ACC112 (cell line): ENCODE results near the gene MPG.

Experiments
- H2AFZ ChIP-seq: fragments of 200-600 bp; sonication (generic); one replicate; pipeline ENCODE4 v1.6.0; 2017; ENCODE audit warnings: antibody characterized with exemption, low read length; ENCODE audit not compliant: unreplicated experiment
- H3K27ac ChIP-seq: fragments of 200-600 bp; sonication (generic); 2 replicates; pipeline ENCODE4 v1.5.1; 2014; ENCODE audit warnings: low read depth, mild to moderate bottlenecking, antibody characterized with exemption, low read length, moderate library complexity
- H3K27me3 ChIP-seq: fragments of 200-600 bp; sonication (generic); 2 replicates; pipeline ENCODE4 v1.6.1; 2014; ENCODE audit warnings: mild to moderate bottlenecking, antibody characterized with exemption, low read length, moderate library complexity, mixed read lengths; ENCODE audit not compliant: insufficient read depth
- H3K36me3 ChIP-seq: fragments of 200-600 bp; sonication (generic); 2 replicates; pipeline ENCODE4 v1.6.1; 2016; ENCODE audit warnings: mild to moderate bottlenecking, antibody characterized with exemption, low read length, moderate library complexity, mixed read lengths; ENCODE audit not compliant: insufficient read depth
- H3K4me1 ChIP-seq: fragments of 200-600 bp; sonication (generic); one replicate; pipeline ENCODE4 v1.6.1; 2016; ENCODE audit warnings: low read length, mixed read lengths; ENCODE audit not compliant: insufficient read depth, unreplicated experiment, control insufficient read depth
- H3K4me3 ChIP-seq: fragments of 200-600 bp; sonication (generic); 2 replicates; pipeline ENCODE4 v1.5.1; 2014; ENCODE audit warnings: mild to moderate bottlenecking, low read depth, low read length
- H3K79me2 ChIP-seq: fragments of 200-600 bp; sonication (generic); one replicate; pipeline ENCODE4 v1.6.0; 2016; ENCODE audit warnings: low read length; ENCODE audit not compliant: control insufficient read depth, unreplicated experiment, insufficient read depth

Gene MPG

GRCh38 chr16:100989-101388, 23.0 kb downstream of the MPG start:
- no peak overlapping the region for H3K4me3 ChIP-seq
- no peak overlapping the region for H2AFZ ChIP-seq
- no peaks in the 10 kb centered on the region for H3K36me3 ChIP-seq
- no peak overlapping the region for H3K27ac ChIP-seq
- peaks cover 11% of the 10 kb centered on the region for H3K4me1 ChIP-seq
- H3K27me3 ChIP-seq: no peaks in the 10 kb centered on the region
- no peaks in the 10 kb centered on the region for H3K79me2 ChIP-seq

DNA sequence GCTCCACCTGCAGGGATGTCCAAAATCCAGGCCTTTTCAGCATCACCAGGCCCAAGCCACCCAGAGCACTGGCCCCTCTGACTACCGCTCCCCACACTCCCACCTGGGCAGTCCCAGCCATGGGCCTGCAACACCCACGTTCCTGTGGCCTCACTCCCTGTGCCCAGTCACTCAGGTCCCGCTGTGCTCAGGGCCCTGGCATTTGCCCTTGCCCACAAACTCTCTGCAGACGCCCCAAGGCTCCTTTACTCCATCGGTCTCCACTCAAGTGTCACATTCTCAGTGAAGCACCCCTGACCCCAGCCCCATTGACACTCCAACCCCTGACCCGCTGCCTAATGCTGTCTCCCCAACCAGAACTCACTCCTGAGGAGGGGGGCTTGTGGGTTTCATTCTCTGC, 23.6 kb downstream of the MPG start:
- Histone ChIP-seq H3K27me3 (no peaks in the 10 kb centered on the region), H3K4me1 (peaks cover 11% of the 10 kb centered on the region), H3K27ac (peak overlapping the region; percentile 47; the same call in 1 of the 2 replicates), H3K4me3 (no peak overlapping the region), H3K36me3 (peaks cover under 1% of the 10 kb centered on the region; the same call in 1 of the 2 replicates), H3K79me2 (no peaks in the 10 kb centered on the region), H2AFZ (no peak overlapping the region)

DNA sequence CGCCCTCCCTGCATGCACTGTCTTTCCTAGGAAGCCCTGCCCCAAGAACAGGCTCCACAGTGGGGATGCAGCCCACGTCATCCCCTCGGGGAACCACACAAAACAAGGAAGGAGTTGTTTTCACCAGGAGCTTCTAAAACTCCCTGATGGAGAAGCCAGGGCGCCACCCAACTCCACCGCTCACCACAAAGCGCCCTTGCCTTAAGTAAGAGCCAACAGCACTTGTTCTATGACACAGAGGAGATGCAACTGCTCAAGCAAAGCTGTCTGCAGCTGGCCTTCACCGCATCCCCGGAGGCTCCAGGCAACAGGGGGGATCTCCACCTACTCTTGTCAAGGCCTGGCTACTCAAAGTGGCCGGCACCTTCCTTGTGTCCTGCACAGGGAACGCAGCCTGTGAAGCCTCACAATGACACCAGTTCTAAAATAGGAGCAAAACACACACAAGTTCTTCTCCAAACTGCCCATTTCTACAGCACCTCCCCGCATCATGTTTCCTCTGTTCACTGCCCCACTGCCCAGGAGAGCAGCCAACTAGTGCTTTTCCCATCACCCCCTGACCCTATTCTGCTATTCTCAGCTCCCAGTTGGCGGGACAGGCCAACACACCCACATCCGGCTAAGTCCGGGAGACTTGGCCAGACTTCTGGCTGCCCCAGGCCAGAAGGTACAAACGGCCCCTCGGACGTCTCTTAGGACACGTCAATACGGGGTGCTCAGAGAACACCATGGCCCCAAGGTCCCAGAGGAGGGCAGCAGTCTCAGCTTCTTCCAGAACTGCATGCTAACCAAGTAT, 24.2 kb downstream of the MPG start:
- peak overlapping the region; percentile 47; the same call in 1 of the 2 replicates for H3K27ac ChIP-seq
- no peak overlapping the region for H3K4me3 ChIP-seq
- H2AFZ ChIP-seq: no peak overlapping the region
- H3K36me3 ChIP-seq: peaks cover 3% of the 10 kb centered on the region; the same call in 1 of the 2 replicates
- H3K27me3 ChIP-seq: no peaks in the 10 kb centered on the region
- H3K4me1 ChIP-seq: peaks cover 11% of the 10 kb centered on the region
- H3K79me2 ChIP-seq: no peaks in the 10 kb centered on the region

DNA sequence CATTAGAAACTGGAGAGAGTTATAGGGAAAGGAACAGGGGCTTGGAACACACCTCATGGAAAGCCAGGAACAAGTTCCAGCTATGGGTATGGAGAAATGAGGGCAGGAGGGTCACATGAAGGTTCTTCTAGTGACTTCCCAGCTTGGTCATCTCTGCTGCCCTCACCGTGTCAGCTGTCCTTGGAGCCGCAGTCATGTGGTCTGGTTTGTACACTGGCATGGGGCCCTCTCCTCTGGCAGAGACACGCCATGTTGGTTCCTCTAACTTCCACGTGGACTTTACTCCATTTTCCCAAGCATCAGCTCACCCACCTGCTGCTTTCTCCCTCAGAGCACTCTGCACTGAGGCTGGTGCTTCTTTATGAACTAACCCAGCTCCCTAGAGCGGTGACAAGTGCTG, 26.3 kb downstream of the MPG start:
- H3K36me3 ChIP-seq: peaks cover 3% of the 10 kb centered on the region; the same call in 1 of the 2 replicates
- no peak overlapping the region for H2AFZ ChIP-seq
- H3K4me1 ChIP-seq: peaks cover 11% of the 10 kb centered on the region
- no peak overlapping the region for H3K27ac ChIP-seq
- peaks cover 2% of the 10 kb centered on the region for H3K79me2 ChIP-seq
- no peaks in the 10 kb centered on the region for H3K27me3 ChIP-seq
- no peak overlapping the region for H3K4me3 ChIP-seq

GRCh38 chr16:104928-105327, 26.9 kb downstream of the MPG start:
- Histone ChIP-seq H2AFZ (no peak overlapping the region), H3K4me1 (peaks cover 11% of the 10 kb centered on the region), H3K27ac (no peak overlapping the region), H3K36me3 (peaks cover 3% of the 10 kb centered on the region; the same call in 1 of the 2 replicates), H3K27me3 (no peaks in the 10 kb centered on the region), H3K4me3 (no peak overlapping the region), H3K79me2 (peaks cover 2% of the 10 kb centered on the region)

- Histone ChIP-seq H3K27me3 (no peaks in the 10 kb centered on the region), H2AFZ (no peak overlapping the region), H3K4me3 (no peak overlapping the region), H3K4me1 (peaks cover 11% of the 10 kb centered on the region), H3K27ac (no peak overlapping the region), H3K79me2 (peaks cover 2% of the 10 kb centered on the region), H3K36me3 (peaks cover 3% of the 10 kb centered on the region; the same call in 1 of the 2 replicates)
These were observed 27.5 kb downstream of the MPG start for GRCh38 chr16:105521-105920.

GRCh38 chr16:106623-107324, 28.7 kb downstream of the MPG start:
- Histone ChIP-seq H2AFZ (no peak overlapping the region), H3K4me1 (peaks cover 11% of the 10 kb centered on the region), H3K27ac (no peak overlapping the region), H3K4me3 (no peak overlapping the region), H3K36me3 (peaks cover 7% of the 10 kb centered on the region), H3K27me3 (no peaks in the 10 kb centered on the region), H3K79me2 (peaks cover 2% of the 10 kb centered on the region)

DNA sequence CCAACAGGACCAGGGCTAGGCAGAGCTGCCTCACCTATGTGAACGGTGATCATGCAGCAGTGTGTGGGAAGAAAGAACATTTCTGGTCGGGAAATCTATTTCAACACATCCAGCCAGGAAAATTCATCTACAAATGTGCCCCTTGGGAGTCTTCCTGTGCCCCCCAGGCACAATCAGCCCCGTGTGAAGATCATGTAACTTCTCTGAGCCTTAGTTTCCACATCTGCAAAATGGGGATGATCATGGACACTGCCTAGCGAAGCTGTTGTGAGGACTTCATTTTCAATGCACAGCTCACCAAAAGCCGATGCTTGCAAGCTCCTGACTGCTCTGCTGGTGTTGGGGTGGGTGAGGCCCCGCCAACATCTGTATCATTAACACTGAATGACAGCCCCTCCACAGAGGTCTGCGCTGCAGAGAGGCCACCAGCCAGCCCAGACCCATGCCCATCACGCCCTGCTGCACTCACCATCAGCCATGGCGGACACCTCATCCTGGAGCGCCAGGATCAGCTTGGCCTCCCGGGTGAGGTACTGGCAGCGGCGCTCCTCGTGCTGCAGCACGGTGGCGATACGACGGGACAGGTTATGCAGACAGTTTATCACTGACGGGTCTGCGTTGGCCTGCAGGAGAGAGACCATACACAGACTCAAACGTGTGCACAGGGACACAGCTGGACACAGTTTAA, 34.3 kb downstream of the MPG start:
- no peak overlapping the region for H3K4me3 ChIP-seq
- H3K36me3 ChIP-seq: peaks cover 19% of the 10 kb centered on the region
- H3K79me2 ChIP-seq: peaks cover 2% of the 10 kb centered on the region
- H3K4me1 ChIP-seq: peaks cover 28% of the 10 kb centered on the region
- H3K27me3 ChIP-seq: no peaks in the 10 kb centered on the region
- H2AFZ ChIP-seq: no peak overlapping the region
- peak overlapping the region; percentile 61 for H3K27ac ChIP-seq

DNA sequence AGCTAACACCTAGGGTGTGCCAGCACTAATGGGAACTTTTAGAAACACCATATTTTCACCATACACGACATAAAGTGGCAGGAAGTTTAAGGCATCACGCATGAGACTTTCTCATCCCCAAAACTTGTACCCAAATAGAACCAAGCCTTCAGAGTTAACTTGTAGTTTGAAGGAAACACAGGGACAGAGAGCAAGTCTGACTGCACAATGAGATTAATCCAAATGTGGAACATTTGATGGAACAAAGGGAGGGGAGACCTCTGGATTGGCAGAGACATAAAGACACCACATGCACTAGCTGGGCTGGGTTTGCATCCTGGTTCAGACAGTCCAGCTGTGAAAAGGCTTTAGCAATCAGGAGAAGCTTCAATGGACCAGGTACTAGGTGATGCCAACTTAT, 36.3 kb downstream of the MPG start:
- H3K4me1 ChIP-seq: peaks cover 33% of the 10 kb centered on the region
- H3K79me2 ChIP-seq: peaks cover 3% of the 10 kb centered on the region
- peaks cover 19% of the 10 kb centered on the region for H3K36me3 ChIP-seq
- no peak overlapping the region for H2AFZ ChIP-seq
- peak overlapping the region; percentile 61 for H3K27ac ChIP-seq
- no peaks in the 10 kb centered on the region for H3K27me3 ChIP-seq
- H3K4me3 ChIP-seq: no peak overlapping the region

- peaks cover 33% of the 10 kb centered on the region for H3K4me1 ChIP-seq
- no peak overlapping the region for H3K27ac ChIP-seq
- H3K4me3 ChIP-seq: no peak overlapping the region
- no peak overlapping the region for H2AFZ ChIP-seq
- H3K27me3 ChIP-seq: no peaks in the 10 kb centered on the region
- peaks cover 19% of the 10 kb centered on the region for H3K36me3 ChIP-seq
- peaks cover 5% of the 10 kb centered on the region for H3K79me2 ChIP-seq
These were observed 38.0 kb downstream of the MPG start for GRCh38 chr16:116015-116414.
